HCT116 (cell line): Measurements from ENCODE around the gene SESN1. TPM values are rescaled to one million over a fixed set of nuclear protein-coding genes. Genes with fewer than 3 reads are reported as not detected.

Experiments
- ATAC-seq: fragments of 200-7000 bp; cut with Tn5 transposase; 2 replicates; pipeline ENCODE4 v1.9.1; 2020; ENCODE audit warnings: mild to moderate bottlenecking, moderate library complexity
- BruUV-seq: library from RNA; stranded (reverse); fragments of 400-500 nt; replicated peaks from 2 replicates; lab custom pipeline; 2021; lab: Mats Ljungman, UMichigan
- CTCF ChIA-PET: fragments of 300-600 bp; sonication (Branson Sonifier 250); formaldehyde crosslinking; loops from one replicate; lab custom pipeline; 2021; ENCODE audit warnings: antibody characterized with exemption; lab: Charles Lee
- POLR2A ChIA-PET: fragments of 300-600, 350-600 bp; sonication (Branson Sonifier 250); formaldehyde crosslinking; loops from one replicate; lab custom pipeline; 2021; ENCODE audit warnings: antibody characterized with exemption; lab: Charles Lee
- RAD21 ChIA-PET, 2 experiments: fragments of 300-600 bp; sonication (Branson Sonifier 250); formaldehyde crosslinking; loops; one replicate each; lab custom pipeline; 2023; ENCODE audit warnings: low total read pairs in 2 of 2; ENCODE audit not compliant: uncharacterized antibody in 2 of 2, unreplicated experiment in 2 of 2, low non-redundant PET in 1 of 2; lab: Charles Lee
- DNase-seq: peaks from one replicate; pipeline ENCODE4 v3.0.0-alpha.2; 2010; ENCODE audit warnings: low read depth, low spot score
- H2AFZ ChIP-seq: fragments of 200-600 bp; shearing (Covaris generic), sonication (generic); 2 replicates; pipeline ENCODE4 v1.6.1; 2017; ENCODE audit warnings: low read depth, mixed run types, mixed read lengths, antibody characterized with exemption, low read length; ENCODE audit not compliant: poor library complexity, severe bottlenecking
- H3K27ac ChIP-seq: 2 replicates; pipeline ENCODE4 v1.5.1; 2012; ENCODE audit warnings: low read depth, low read length
- H3K27me3 ChIP-seq: fragments of 200-600 bp; sonication (generic); 2 replicates; pipeline ENCODE4 v1.6.1; 2016; ENCODE audit warnings: mixed run types, low read length, mixed read lengths; ENCODE audit not compliant: insufficient read depth
- H3K36me3 ChIP-seq, 2 experiments: fragments of 200-500 bp in 1 of 2; fragments of 200-600 bp in 1 of 2; sonication (Bioruptor generic) in 1 of 2; sonication (generic) in 1 of 2; 2 replicates each; pipeline versions ENCODE4 v1.5.1 to v1.6.1; 2014 to 2016; ENCODE audit warnings: low read length in 2 of 2, inconsistent platforms in 1 of 2, mixed read lengths in 1 of 2, mixed run types in 1 of 2; ENCODE audit not compliant: insufficient read depth in 2 of 2, control insufficient read depth in 1 of 2
- H3K4me1 ChIP-seq, 2 experiments: fragments of 200-600 bp in 1 of 2; sonication (generic) in 1 of 2; 2 replicates each; pipeline versions ENCODE4 v1.5.1 to v1.6.1; 2012 to 2017; ENCODE audit warnings: low read length in 2 of 2, inconsistent platforms in 1 of 2, mild to moderate bottlenecking in 1 of 2, mixed read lengths in 1 of 2, mixed run types in 1 of 2, moderate library complexity in 1 of 2; ENCODE audit not compliant: insufficient read depth in 2 of 2, control insufficient read depth in 1 of 2
- H3K4me2 ChIP-seq: fragments of 200-600 bp; sonication (generic); 2 replicates; pipeline ENCODE4 v1.6.1; 2017; ENCODE audit warnings: mixed run types, low read length, mixed read lengths
- H3K4me3 ChIP-seq, 2 experiments: fragments of 200-600 bp in 1 of 2; sonication (generic) in 1 of 2; replicated peaks in 1 of 2; 2 replicates each; pipeline ENCODE4 v1.5.1; 2011 to 2016; ENCODE audit warnings: low read length in 2 of 2, control low read depth in 1 of 2, low read depth in 1 of 2, mild to moderate bottlenecking in 1 of 2, mixed read lengths in 1 of 2, mixed run types in 1 of 2
- H3K79me2 ChIP-seq: fragments of 200-600 bp; sonication (generic); 2 replicates; pipeline ENCODE4 v1.6.1; 2017; ENCODE audit warnings: mild to moderate bottlenecking, mixed run types, low read length, moderate library complexity, mixed read lengths; ENCODE audit not compliant: insufficient read depth
- H3K9ac ChIP-seq: fragments of 200-600 bp; sonication (generic); 2 replicates; pipeline ENCODE4 v1.6.1; 2016; ENCODE audit warnings: low read length, mixed read lengths
- H3K9me2 ChIP-seq: fragments of 200-600 bp; sonication (generic), shearing (Covaris generic); 2 replicates; pipeline ENCODE4 v1.6.1; 2017; ENCODE audit warnings: mixed run types, mild to moderate bottlenecking, moderate library complexity; ENCODE audit not compliant: insufficient read depth
- H3K9me3 ChIP-seq, 2 experiments: fragments of 200-500 bp in 1 of 2; fragments of 200-600 bp in 1 of 2; sonication (Bioruptor generic) in 1 of 2; sonication (generic) in 1 of 2; 2 replicates each; pipeline ENCODE4 v1.6.1; 2014 to 2017; ENCODE audit warnings: low read length in 2 of 2, mixed read lengths in 2 of 2, inconsistent platforms in 1 of 2, low read depth in 1 of 2, mild to moderate bottlenecking in 1 of 2, mixed run types in 1 of 2, moderate library complexity in 1 of 2; ENCODE audit not compliant: control insufficient read depth in 1 of 2, insufficient read depth in 1 of 2
- H4K20me1 ChIP-seq: fragments of 200-600 bp; sonication (generic), shearing (Covaris generic); 2 replicates; pipeline ENCODE4 v1.6.1; 2017; ENCODE audit warnings: mixed run types, mild to moderate bottlenecking, moderate library complexity; ENCODE audit not compliant: insufficient read depth
- CBX3 ChIP-seq: IDR thresholded peaks from 2 replicates; pipeline ENCODE4 v1.6.1; 2012; ENCODE audit warnings: low read depth
- CEBPB ChIP-seq: IDR thresholded peaks from 2 replicates; pipeline ENCODE4 v1.6.1; 2012; ENCODE audit warnings: low read depth
- EGR1 ChIP-seq: IDR thresholded peaks from 2 replicates; pipeline ENCODE4 v1.6.1; 2012; ENCODE audit warnings: low read depth
- EZH2phosphoT487 ChIP-seq: fragments of 200-600 bp; IDR thresholded peaks from 2 replicates; pipeline ENCODE4 v1.6.1; 2018; ENCODE audit warnings: antibody characterized with exemption, borderline replicate concordance
- FOSL1 ChIP-seq: IDR thresholded peaks from 2 replicates; pipeline ENCODE4 v1.6.1; 2012; ENCODE audit warnings: low read depth
- MAX ChIP-seq: IDR thresholded peaks from 2 replicates; pipeline ENCODE4 v1.6.1; 2012
- POLR2A ChIP-seq: IDR thresholded peaks from 2 replicates; pipeline ENCODE4 v1.7.0; 2011; ENCODE audit warnings: borderline replicate concordance; ENCODE audit not compliant: insufficient read depth, insufficient read length; ENCODE audit errors: extremely low read depth
- POLR2AphosphoS5 ChIP-seq: IDR thresholded peaks from 2 replicates; pipeline ENCODE4 v1.6.1; 2011; ENCODE audit warnings: mild to moderate bottlenecking, low read depth, low read length, moderate library complexity
- RAD21 ChIP-seq: IDR thresholded peaks from 2 replicates; pipeline ENCODE4 v1.6.1; 2012; ENCODE audit warnings: low read depth, mild to moderate bottlenecking
- SP1 ChIP-seq: IDR thresholded peaks from 2 replicates; pipeline ENCODE4 v1.6.1; 2012; ENCODE audit warnings: low read depth
- SRF ChIP-seq: IDR thresholded peaks from 2 replicates; pipeline ENCODE4 v1.6.1; 2012; ENCODE audit warnings: low read depth
- YY1 ChIP-seq: IDR thresholded peaks from 2 replicates; pipeline ENCODE4 v1.6.1; 2011; ENCODE audit warnings: low read length, low read depth, moderate library complexity, mild to moderate bottlenecking; ENCODE audit not compliant: insufficient replicate concordance; ENCODE audit errors: extremely low read depth
- ZBTB33 ChIP-seq: IDR thresholded peaks from 2 replicates; pipeline ENCODE4 v1.6.1; 2011; ENCODE audit warnings: mild to moderate bottlenecking, low read length, moderate library complexity; ENCODE audit not compliant: insufficient replicate concordance; ENCODE audit errors: extremely low read depth
- intact Hi-C: fragments of 100-400 bp; cut with micrococcal nuclease; formaldehyde crosslinking; loops from 2 replicates; pipeline ENCODE4 v1.10.0; 2022
- total RNA-seq: library from RNA; stranded (reverse); gene quantifications from one replicate; pipeline ENCODE4 v1.2.1, GENCODE V29; 2021; ENCODE audit not compliant: unreplicated experiment
- TF ChIP-seq, protein P1 (sequence below), 3 experiments: fragments of 200-600 bp in 1 of 3; sonication (generic) in 1 of 3; IDR thresholded peaks in 2 of 3; conservative IDR thresholded peaks in 1 of 3; 2 replicates each; pipeline ENCODE4 v1.5.1; 2012 to 2017; ENCODE audit warnings: low read depth in 2 of 3, low read length in 2 of 3, antibody characterized with exemption in 1 of 3, borderline replicate concordance in 1 of 3, control low read depth in 1 of 3, mild to moderate bottlenecking in 1 of 3, mixed read lengths in 1 of 3, mixed run types in 1 of 3, moderate library complexity in 1 of 3; ENCODE audit not compliant: insufficient read depth in 1 of 3

The SESN1 gene
- total RNA-seq, 1 experiment from 2014 or later = 9.3 TPM

GRCh38 chr6:108960601-108961000 lies 134.0 kb downstream of the SESN1 start (continued):
- TF ChIP-seq, protein P1, sequence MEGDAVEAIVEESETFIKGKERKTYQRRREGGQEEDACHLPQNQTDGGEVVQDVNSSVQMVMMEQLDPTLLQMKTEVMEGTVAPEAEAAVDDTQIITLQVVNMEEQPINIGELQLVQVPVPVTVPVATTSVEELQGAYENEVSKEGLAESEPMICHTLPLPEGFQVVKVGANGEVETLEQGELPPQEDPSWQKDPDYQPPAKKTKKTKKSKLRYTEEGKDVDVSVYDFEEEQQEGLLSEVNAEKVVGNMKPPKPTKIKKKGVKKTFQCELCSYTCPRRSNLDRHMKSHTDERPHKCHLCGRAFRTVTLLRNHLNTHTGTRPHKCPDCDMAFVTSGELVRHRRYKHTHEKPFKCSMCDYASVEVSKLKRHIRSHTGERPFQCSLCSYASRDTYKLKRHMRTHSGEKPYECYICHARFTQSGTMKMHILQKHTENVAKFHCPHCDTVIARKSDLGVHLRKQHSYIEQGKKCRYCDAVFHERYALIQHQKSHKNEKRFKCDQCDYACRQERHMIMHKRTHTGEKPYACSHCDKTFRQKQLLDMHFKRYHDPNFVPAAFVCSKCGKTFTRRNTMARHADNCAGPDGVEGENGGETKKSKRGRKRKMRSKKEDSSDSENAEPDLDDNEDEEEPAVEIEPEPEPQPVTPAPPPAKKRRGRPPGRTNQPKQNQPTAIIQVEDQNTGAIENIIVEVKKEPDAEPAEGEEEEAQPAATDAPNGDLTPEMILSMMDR (IDR thresholded peaks at IDR 0.05 in 2 of 3, conservative IDR thresholded peaks at IDR 0.05 in 1 of 3; ENCODE audit: borderline replicate concordance in 1 of 3, insufficient read depth in 1 of 3, low read depth in 2 of 3, low read length in 2 of 3) = no peak
- TF ChIP-seq CEBPB (no peak), SP1 (no peak), CBX3 (no peak)
- TF ChIP-seq, all 23 proteins: peak for 0

DNA sequence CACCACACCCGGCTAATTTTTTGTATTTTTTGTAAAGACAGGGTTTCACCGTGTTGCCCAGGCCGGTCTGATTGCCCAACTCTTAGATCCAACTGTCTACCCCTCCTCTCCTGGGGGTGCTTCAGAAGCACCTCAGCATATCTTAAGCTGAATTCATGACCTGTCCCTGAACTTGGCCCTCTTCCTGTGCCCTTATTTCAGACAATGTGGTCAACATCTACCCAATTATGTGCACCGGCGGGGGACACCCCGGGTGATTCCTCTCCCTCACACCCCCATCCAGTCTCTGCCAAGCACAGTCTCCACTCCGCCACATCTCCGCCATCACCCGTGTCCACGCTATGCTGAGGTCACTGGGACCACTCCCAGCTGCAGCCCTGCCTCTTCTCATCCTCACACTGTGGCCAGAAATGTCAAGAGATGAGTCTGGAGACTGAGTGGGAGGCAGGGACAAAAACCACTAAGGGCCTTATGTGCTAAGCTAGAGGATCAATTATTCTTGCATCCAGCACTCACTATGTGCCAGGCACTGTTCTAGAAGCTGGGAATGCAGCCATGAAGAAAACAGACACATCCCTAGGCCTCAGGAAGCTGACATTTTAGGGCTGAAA lies 134.6 kb downstream of the SESN1 start:
- ATAC-seq (no peak), DNase-seq (no peak)
- no peak overlapping the region for H3K4me3 ChIP-seq
- H4K20me1 ChIP-seq = no peaks in the 10 kb centered on the region
- H3K79me2 ChIP-seq = no peaks in the 10 kb centered on the region
- H3K36me3 ChIP-seq = no peaks in the 10 kb centered on the region
- H3K4me1 ChIP-seq = no peaks in the 10 kb centered on the region
- ChIA-PET POLR2A (no interaction called here), CTCF (no interaction called here), RAD21 (no interaction called here)
- no peak overlapping the region for H3K4me2 ChIP-seq
- H3K27ac ChIP-seq = no peak overlapping the region
- H3K9ac ChIP-seq = no peak overlapping the region
- no peak overlapping the region for H2AFZ ChIP-seq
- no TSS peak for BruUV-seq
- H3K9me2 ChIP-seq = no peaks in the 10 kb centered on the region
- no peaks in the 10 kb centered on the region for H3K27me3 ChIP-seq
- no peak for TF ChIP-seq SRF
- TF ChIP-seq YY1 = no peak
- no peak for TF ChIP-seq MAX
- no peak for TF ChIP-seq ZBTB33
- no peak for TF ChIP-seq POLR2A
- no peak for TF ChIP-seq EGR1
- no peak for TF ChIP-seq RAD21
- no peak for TF ChIP-seq EZH2phosphoT487
- TF ChIP-seq FOSL1 = no peak
- no peak for TF ChIP-seq POLR2AphosphoS5
- no peak for TF ChIP-seq CBX3
- no peaks in the 10 kb centered on the region for H3K9me3 ChIP-seq
- intact Hi-C loops = no loop called here
